Measurements from ENCODE around the gene ADD2.

GRCh38 chr2:70793450-70793849 is 25.4 kb upstream of the ADD2 start:
- no peak for TF ChIP-seq CTCF (IDR thresholded peaks at IDR 0.05)
- TF ChIP-seq POLR2A (IDR thresholded peaks at IDR 0.05): no peak

Data from adrenal gland (tissue), 5 donors.